Thyroid gland (tissue), 4 donors: ENCODE results near the gene TLR1. TPM values are rescaled to one million over a fixed set of nuclear protein-coding genes. Genes with fewer than 3 reads are reported as not detected.
"Not testable (repeated sequence)": the region's sequence is repeated elsewhere in the genome, so short reads cannot be mapped to it uniquely, and the experiment has no call there.

Source experiments
- DNase-seq, 2 donors: peaks; one replicate each; pipeline ENCODE4 v3.0.0-alpha.2; 2019
- H3K27ac ChIP-seq, 3 donors: fragments of 200-600 bp; sonication (generic); 1 replicate in 2 of 3; 2 replicates in 1 of 3; pipeline ENCODE4 v1.5.1; 2016 to 2019; ENCODE audit warnings: mild to moderate bottlenecking in 1 of 3, moderate library complexity in 1 of 3
- H3K27me3 ChIP-seq: fragments of 200-600 bp; sonication (generic); one replicate; pipeline ENCODE4 v1.5.1; 2019
- H3K36me3 ChIP-seq, 2 donors: fragments of 200-600 bp; sonication (generic); one replicate each; pipeline ENCODE4 v1.5.1; 2016 to 2019
- H3K4me1 ChIP-seq, 2 donors: fragments of 200-600 bp; sonication (generic); one replicate each; pipeline ENCODE4 v1.5.1; 2017 to 2019
- H3K4me3 ChIP-seq, 3 donors: fragments of 200-600 bp; sonication (generic); replicated peaks in 1 of 3; 1 replicate in 2 of 3; 2 replicates in 1 of 3; pipeline ENCODE4 v1.5.1; 2016; ENCODE audit warnings: mild to moderate bottlenecking in 1 of 3
- H3K9me3 ChIP-seq: fragments of 200-600 bp; sonication (generic); one replicate; pipeline ENCODE4 v1.5.1; 2017
- CTCF ChIP-seq, 6 experiments: fragments of 200-600 bp in 3 of 6; fragments of 450-650 bp in 3 of 6; sonication (generic) in 3 of 6; IDR thresholded peaks; one replicate each; pipeline ENCODE4 v1.5.1; 2016 to 2019; ENCODE audit warnings: antibody characterized with exemption in 6 of 6, mild to moderate bottlenecking in 2 of 6, inconsistent platforms in 1 of 6, moderate library complexity in 1 of 6
- POLR2A ChIP-seq, 2 donors: fragments of 450-650 bp; IDR thresholded peaks; one replicate each; pipeline ENCODE4 v1.6.1; 2017; ENCODE audit warnings: antibody characterized with exemption in 2 of 2, mild to moderate bottlenecking in 2 of 2, moderate library complexity in 1 of 2
- WGBS, 2 donors: methylation state at CpG; one replicate each; pipeline ENCODE4 v1.1.5; 2017; 5-methylcytosine and 5-hydroxymethylcytosine counted together
- intact Hi-C: fragments of 100-400 bp; cut with DNase I; formaldehyde crosslinking; loops from one replicate; pipeline ENCODE4 v1.15.1; 2023
- total RNA-seq, 4 donors: library from RNA; depleted of rRNA; stranded (reverse); fragments of >200 nt; gene quantifications; one replicate each; pipeline ENCODE4 v1.2.3, GENCODE V29; 2016

The TLR1 gene
- total RNA-seq, 4 donors from 2014 or later: 4.0 to 12.8 (median 7.5) TPM

- Histone ChIP-seq H3K36me3 (no peaks in the 10 kb centered on the region), H3K4me1 (no peaks in the 10 kb centered on the region), H3K9me3 (no peaks in the 10 kb centered on the region), H3K27ac (no peak within 1 kb of the TSS), H3K27me3 (no peaks in the 10 kb centered on the region), H3K4me3 (no peak within 1 kb of the TSS)
- peak; percentile 33 to 47 for DNase-seq
- WGBS, 2 donors: 37% methylated on average over 12 of the region's 12 CpGs
- intact Hi-C loops: no loop called here
- TF ChIP-seq POLR2A (IDR thresholded peaks at IDR 0.05): no peak
- TF ChIP-seq CTCF (IDR thresholded peaks at IDR 0.05): peak; percentile 39 to 72 (median 70)
These were observed 22.0 kb downstream of the TLR1 start, which contains the start of gene TLR10 for GRCh38 chr4:38782452-38783108. TSS of gene TLR10 (minus strand) at chr4:38782990. CDS start at chr4:38775590, 7,400 bp downstream.

GRCh38 chr4:38781854-38782261, 22.7 kb downstream of the TLR1 start:
- DNase-seq: no peak
- WGBS, 2 donors: 87 to 96% methylated on average over 4 of the region's 4 CpGs
- no peak for TF ChIP-seq POLR2A (IDR thresholded peaks at IDR 0.05)
- no peak for TF ChIP-seq CTCF (IDR thresholded peaks at IDR 0.05)
- H3K27ac ChIP-seq: no peak overlapping the region
- intact Hi-C loops: no loop called here
- no peaks in the 10 kb centered on the region for H3K27me3 ChIP-seq
- H3K36me3 ChIP-seq: no peaks in the 10 kb centered on the region
- H3K9me3 ChIP-seq: no peaks in the 10 kb centered on the region
- H3K4me1 ChIP-seq: no peaks in the 10 kb centered on the region
- no peak overlapping the region for H3K4me3 ChIP-seq

DNA sequence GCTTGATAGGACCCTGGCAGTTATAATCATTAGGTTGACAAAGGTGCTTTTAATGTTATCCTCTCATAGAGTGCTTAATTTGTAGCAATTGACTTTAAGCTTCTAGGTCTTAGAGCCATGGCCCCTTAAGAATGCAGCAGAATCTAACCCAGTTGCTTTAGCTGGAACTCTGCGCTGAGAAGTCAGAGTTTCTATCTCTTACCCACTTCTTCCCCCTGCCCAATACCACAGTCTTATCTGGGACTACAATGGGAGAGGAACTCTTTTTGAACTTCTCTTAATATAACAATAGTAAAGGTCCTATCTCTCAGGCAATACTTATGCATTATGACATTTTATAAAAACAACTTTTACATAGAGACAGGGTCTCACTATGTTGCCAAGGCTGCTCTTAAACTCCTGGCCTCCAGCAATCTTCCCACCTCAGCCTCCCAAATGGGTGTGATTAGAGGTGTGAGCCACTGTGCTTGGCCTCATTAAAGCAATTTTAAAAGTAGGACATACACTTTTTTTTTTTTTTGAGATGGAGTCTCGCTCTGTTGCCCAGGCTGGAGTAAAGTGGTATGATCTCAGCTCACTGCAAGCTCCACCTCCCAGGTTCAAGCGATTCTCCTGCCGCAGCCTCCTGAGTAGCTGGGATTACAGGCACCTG, 23.6 kb downstream of the TLR1 start:
- Histone ChIP-seq H3K9me3 (no peaks in the 10 kb centered on the region), H3K4me1 (no peaks in the 10 kb centered on the region), H3K27ac (no peak overlapping the region), H3K36me3 (no peaks in the 10 kb centered on the region), H3K4me3 (no peak overlapping the region), H3K27me3 (no peaks in the 10 kb centered on the region)
- DNase-seq: no peak
- intact Hi-C loops: no loop called here
- 89 to 95% methylated on average over 4 of the region's 4 CpGs for WGBS, 2 donors
- TF ChIP-seq CTCF (IDR thresholded peaks at IDR 0.05) (no peak), POLR2A (IDR thresholded peaks at IDR 0.05) (no peak)

- WGBS, 2 donors: 83 to 84% methylated on average over 5 of the region's 5 CpGs
- Histone ChIP-seq H3K4me3 (no peak overlapping the region), H3K27me3 (no peaks in the 10 kb centered on the region), H3K27ac (no peak overlapping the region), H3K4me1 (no peaks in the 10 kb centered on the region), H3K9me3 (no peaks in the 10 kb centered on the region), H3K36me3 (no peaks in the 10 kb centered on the region)
- intact Hi-C loops: no loop called here
- DNase-seq: no peak
- no peak for TF ChIP-seq CTCF (IDR thresholded peaks at IDR 0.05)
- no peak for TF ChIP-seq POLR2A (IDR thresholded peaks at IDR 0.05)
These were observed 24.8 kb downstream of the TLR1 start for GRCh38 chr4:38779790-38780189.

- not testable (repeated sequence) for H3K27ac ChIP-seq, H3K36me3 ChIP-seq
These were observed 26.7 kb downstream of the TLR1 start for GRCh38 chr4:38777925-38778324.

More at GRCh38 chr4:38777925-38778324, 26.7 kb downstream of the TLR1 start:
- 82 to 93% methylated on average over 2 of the region's 2 CpGs for WGBS, 2 donors
- H3K4me1 ChIP-seq, DNase-seq, H3K9me3 ChIP-seq, intact Hi-C loops, H3K4me3 ChIP-seq, H3K27me3 ChIP-seq: not testable (repeated sequence)
